ENCODE measurements around the gene RNF113A. TPM values are rescaled to one million over a fixed set of nuclear protein-coding genes. Genes with fewer than 3 reads are reported as not detected.

Gene RNF113A
- total and polyA plus RNA-seq, 2 of the 8 experiments (the other 6 are each of a cell fraction or from before 2014, with no cell fraction given) = 10.3 to 14.2 TPM

DNA sequence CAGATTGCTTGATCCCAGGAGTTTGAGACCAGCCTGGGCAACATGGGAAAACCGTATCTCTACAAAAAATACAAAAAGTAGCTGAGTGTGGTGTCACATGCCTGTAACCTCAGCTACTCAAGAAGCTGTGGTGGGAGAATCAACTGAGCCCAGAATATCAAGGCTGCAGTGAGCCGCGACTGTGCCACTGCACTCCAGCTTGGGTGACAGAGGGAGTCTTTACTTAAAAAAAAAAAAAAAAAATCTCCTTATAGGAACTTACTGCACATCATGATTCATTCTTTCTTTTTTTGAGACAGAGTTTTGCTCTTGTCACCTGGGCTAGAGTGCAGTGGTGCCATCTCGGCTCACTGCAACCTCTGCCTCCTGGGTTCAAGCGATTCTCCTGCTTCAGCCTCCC lies 43.1 kb downstream of the RNF113A start:
- Histone ChIP-seq H3K9ac (replicated peaks in 1 of 4; ENCODE audit: extremely low read depth in 1 of 4, low read depth in 3 of 4, low read length in 3 of 4) (no peak overlapping the region), H4K20me1 (replicated peaks in 1 of 2; ENCODE audit: control insufficient read depth in 1 of 2, insufficient read depth in 2 of 2, low read length in 2 of 2) (no peaks in the 10 kb centered on the region), H2BK20ac (ENCODE audit: low read length) (no peak overlapping the region), H3K23me2 (ENCODE audit: low read depth, low read length) (no peaks in the 10 kb centered on the region), H2AK5ac (ENCODE audit: low read depth, low read length) (no peak overlapping the region), H3K9me3 (ENCODE audit: insufficient read depth in 2 of 2, low read depth in 1 of 2, low read length in 1 of 2) (no peaks in the 10 kb centered on the region), H3K4me1 (replicated peaks in 1 of 4; ENCODE audit: control insufficient read depth in 3 of 4, insufficient read depth in 4 of 4, low read length in 3 of 4) (no peaks in the 10 kb centered on the region), H3K23ac (ENCODE audit: insufficient read length) (no peak overlapping the region), H4K91ac (replicated peaks; ENCODE audit: insufficient read length, low read length) (no peak overlapping the region), H3K4me2 (ENCODE audit: insufficient read depth in 1 of 2, low read depth in 2 of 2, low read length in 2 of 2) (no peak overlapping the region), H2BK15ac (ENCODE audit: low read length) (no peak overlapping the region), H3K18ac (ENCODE audit: extremely low read depth, low read length) (no peak overlapping the region), H3K79me1 (ENCODE audit: low read depth, low read length) (no peaks in the 10 kb centered on the region), H3K79me2 (ENCODE audit: control insufficient read depth in 1 of 2, insufficient read depth in 2 of 2, low read length in 2 of 2) (no peaks in the 10 kb centered on the region), H2BK5ac (ENCODE audit: low read depth, low read length) (no peak overlapping the region), H4K5ac (ENCODE audit: insufficient read length, low read depth, low read length) (no peak overlapping the region), H3K14ac (ENCODE audit: insufficient read length) (no peak overlapping the region), H2BK120ac (replicated peaks; ENCODE audit: low read depth, low read length) (no peak overlapping the region), H2BK12ac (ENCODE audit: low read depth, low read length) (no peak overlapping the region), H2AFZ (ENCODE audit: low read length) (no peak overlapping the region), H4K8ac (ENCODE audit: extremely low read depth, insufficient read depth, low read length) (no peak overlapping the region), H3K4me3 (ENCODE audit: extremely low read depth in 1 of 4, insufficient read depth in 2 of 4, low read depth in 3 of 4, low read length in 4 of 4) (no peak overlapping the region), H3K27ac (ENCODE audit: low read depth, low read length) (no peak overlapping the region), H3K27me3 (replicated peaks in 1 of 4; ENCODE audit: control insufficient read depth in 3 of 4, extremely low read depth in 1 of 4, insufficient read depth in 3 of 4, low read length in 3 of 4) (no peaks in the 10 kb centered on the region), H3K56ac (replicated peaks; ENCODE audit: insufficient read length, low read depth, low read length) (no peak overlapping the region), H3K4ac (replicated peaks; ENCODE audit: insufficient read length, low read depth, low read length) (no peak overlapping the region), H3K36me3 (ENCODE audit: control insufficient read depth in 2 of 4, insufficient read depth in 4 of 4, low read length in 3 of 4) (peaks cover 0 to 18% (median 6%) of the 10 kb centered on the region in 4 experiments; a peak in 4 of 8 replicates)
- POLR2A ChIA-PET (ENCODE audit: partially characterized antibody) = interaction anchor here (1.7 to 2.5 kb wide), 2 partner anchors 37 to 43 kb away, joined by 5 to 6 read pairs; partner anchors contain the start of genes NDUFA1, RNF113A and RPL39
- no peak for DNase-seq (ENCODE audit: low read depth in 1 of 2, low spot score in 2 of 2)
- no peak for TF ChIP-seq FOSL1 (IDR thresholded peaks at IDR 0.05; ENCODE audit: insufficient read depth, low read depth, low read length)
- no peak for TF ChIP-seq CBX8 (IDR thresholded peaks at IDR 0.05; ENCODE audit: borderline replicate concordance, low read depth, low read length)
- no peak for TF ChIP-seq NRF1 (IDR thresholded peaks at IDR 0.05; ENCODE audit: low read depth, low read length)
- TF ChIP-seq RFX5 (IDR thresholded peaks at IDR 0.05; ENCODE audit: borderline replicate concordance, low read depth, low read length) = no peak
- no peak for TF ChIP-seq KDM4A (IDR thresholded peaks at IDR 0.05; ENCODE audit: low read depth, low read length, severe bottlenecking)
- TF ChIP-seq CEBPB (IDR thresholded peaks at IDR 0.05; ENCODE audit: low read depth, low read length) = no peak
- FAIRE-seq = no peak
- CTCF ChIA-PET (ENCODE audit: partially characterized antibody) = no interaction called here
- WGBS, 2 experiments (ENCODE audit: extremely low coverage in 1 of 2, insufficient coverage in 1 of 2, insufficient read length in 1 of 2, insufficient replicate concordance in 2 of 2, low coverage in 1 of 2, low lambda C conversion rate in 2 of 2, missing lambda C conversion rate in 1 of 2) = 100% methylated on average over 4 of the region's 5 CpGs; no CpG with 5 or more reads in 1 of the 2 experiments

Measured in H1 (cell line).